HepG2 (cell line): ENCODE results near the gene ABCD4. TPM values are rescaled to one million over a fixed set of nuclear protein-coding genes. Genes with fewer than 3 reads are reported as not detected.

Experiments used
- ATAC-seq: fragments of 200-7000 bp; cut with Tn5 transposase; 3 replicates; pipeline ENCODE4 v1.9.1; 2020; ENCODE audit warnings: mild to moderate bottlenecking, moderate library complexity
- BruUV-seq: library from RNA; stranded (reverse); fragments of 400-500 nt; replicated peaks from 2 replicates; lab custom pipeline; 2021; lab: Mats Ljungman, UMichigan
- CTCF ChIA-PET: fragments of 300-600 bp; formaldehyde crosslinking; extraction: SDS; loops from one replicate; lab custom pipeline; 2021; ENCODE audit warnings: low total read pairs, inconsistent platforms, low intra/inter-chr PET ratio; lab: Yijun Ruan, JAX
- POLR2A ChIA-PET: fragments of 350-600 bp; sonication (Branson Sonifier 250); formaldehyde crosslinking; loops from one replicate; lab custom pipeline; 2020; ENCODE audit warnings: antibody characterized with exemption, inconsistent platforms; lab: Yijun Ruan, JAX
- DNase-seq: peaks from one replicate; pipeline ENCODE4 v3.0.0-alpha.2; 2015; ENCODE audit warnings: low spot score
- FAIRE-seq: peaks from 3 replicates; lab custom pipeline; 2011; peaks lifted over from hg19 to GRCh38; lab: Jason Lieb, UNC
- H2AFZ ChIP-seq: one replicate; pipeline ENCODE4 v1.6.1; 2011; ENCODE audit warnings: low read length, inconsistent platforms
- H3K27ac ChIP-seq: fragments of 300-600 bp; 3 replicates; pipeline ENCODE4 v1.8.0; 2011; ENCODE audit warnings: mixed run types, mild to moderate bottlenecking, mixed read lengths, low read length, inconsistent platforms; ENCODE audit not compliant: insufficient read depth; ENCODE audit errors: extremely low read length
- H3K27me3 ChIP-seq, 2 experiments: fragments of 200-600 bp in 1 of 2; 2 replicates in 1 of 2; 3 replicates in 1 of 2; pipeline versions ENCODE4 v1.6.0 to v1.8.0; 2011; ENCODE audit warnings: low read length in 2 of 2, mild to moderate bottlenecking in 2 of 2, moderate library complexity in 2 of 2, inconsistent platforms in 1 of 2; ENCODE audit not compliant: insufficient read depth in 2 of 2, control insufficient read depth in 1 of 2
- H3K36me3 ChIP-seq, 2 experiments: fragments of 200-600 bp in 1 of 2; replicated peaks in 1 of 2; 2 replicates in 1 of 2; 3 replicates in 1 of 2; pipeline versions ENCODE4 v1.5.1 to v1.8.0; 2011; ENCODE audit warnings: low read length in 2 of 2, inconsistent platforms in 1 of 2; ENCODE audit not compliant: insufficient read depth in 2 of 2, control insufficient read depth in 1 of 2
- H3K4me1 ChIP-seq: 2 replicates; pipeline ENCODE4 v1.5.1; 2012; ENCODE audit warnings: low read length, inconsistent platforms; ENCODE audit not compliant: insufficient read depth
- H3K4me2 ChIP-seq: 2 replicates; pipeline ENCODE4 v1.6.0; 2011; ENCODE audit warnings: low read depth, low read length, inconsistent platforms
- H3K4me3 ChIP-seq, 3 experiments: fragments of 200-600 bp in 1 of 3; sonication (generic), shearing (Covaris generic) in 1 of 3; replicated peaks in 1 of 3; 2 replicates each; pipeline ENCODE4 v1.5.1; 2011 to 2016; ENCODE audit warnings: low read length in 3 of 3, inconsistent platforms in 2 of 3, low read depth in 2 of 3, mild to moderate bottlenecking in 2 of 3, control low read depth in 1 of 3, mixed read lengths in 1 of 3; ENCODE audit not compliant: insufficient read depth in 1 of 3
- H3K79me2 ChIP-seq: one replicate; pipeline ENCODE4 v1.6.1; 2011; ENCODE audit warnings: low read length, inconsistent platforms; ENCODE audit not compliant: insufficient read depth
- H3K9ac ChIP-seq: 2 replicates; pipeline ENCODE4 v1.6.0; 2011; ENCODE audit warnings: mild to moderate bottlenecking, low read depth, low read length, inconsistent platforms; ENCODE audit not compliant: insufficient read depth
- H3K9me3 ChIP-seq: 2 replicates; pipeline ENCODE4 v1.5.1; 2012; ENCODE audit warnings: mild to moderate bottlenecking, low read length
- H4K20me1 ChIP-seq: 2 replicates; pipeline ENCODE4 v1.6.0; 2011; ENCODE audit warnings: inconsistent platforms, mild to moderate bottlenecking, low read length, moderate library complexity; ENCODE audit not compliant: insufficient read depth
- CBX2 ChIP-seq, 2 experiments: fragments of 200-600 bp in 1 of 2; sonication (generic); formaldehyde crosslinking in 1 of 2; IDR thresholded peaks; 2 replicates each; pipeline versions ENCODE4 v1.7.0 to v1.8.1; 2018 to 2022; ENCODE audit warnings: low read depth in 2 of 2, low read length in 1 of 2, mild to moderate bottlenecking in 1 of 2, missing genetic modification reagents in 1 of 2
- KDM5B ChIP-seq: sonication (generic); formaldehyde crosslinking; IDR thresholded peaks from 2 replicates; pipeline ENCODE4 v1.4.0; 2020; ENCODE audit warnings: missing genetic modification reagents, mild to moderate bottlenecking, borderline replicate concordance
- TP53 ChIP-seq: sonication (generic); formaldehyde crosslinking; conservative IDR thresholded peaks from 2 replicates; pipeline ENCODE4 v1.4.0; 2020; ENCODE audit warnings: missing genetic modification reagents
- ZBTB42 ChIP-seq: sonication (generic); formaldehyde crosslinking; IDR thresholded peaks from 2 replicates; pipeline ENCODE4 v1.5.0; 2020; ENCODE audit warnings: mild to moderate bottlenecking, missing genetic modification reagents
- ZFP90 ChIP-seq: sonication (generic); formaldehyde crosslinking; IDR thresholded peaks from 2 replicates; pipeline ENCODE4 v1.8.0; 2022; ENCODE audit warnings: missing genetic modification reagents, mild to moderate bottlenecking, inconsistent platforms, borderline replicate concordance
- ZNF256 ChIP-seq: sonication (generic); formaldehyde crosslinking; conservative IDR thresholded peaks from 2 replicates; pipeline ENCODE4 v1.4.0; 2020; ENCODE audit warnings: missing genetic modification reagents
- ZNF879 ChIP-seq: sonication (generic); formaldehyde crosslinking; IDR thresholded peaks from 2 replicates; pipeline ENCODE4 v1.8.1; 2023; ENCODE audit warnings: missing genetic modification reagents
- WGBS: methylation state at CpG from one replicate; pipeline ENCODE4 v1.1.6; 2017; ENCODE audit warnings: low lambda C conversion rate; 5-methylcytosine and 5-hydroxymethylcytosine counted together
- in situ Hi-C: cut with HindIII; loops from 2 replicates; pipeline ENCODE4 v1.10.0; 2017; ENCODE audit warnings: low pct_unique_long_range_greater_than_20kb; ENCODE audit not compliant: extremely low pct_ligation_motif_present
- intact Hi-C: fragments of 100-400 bp; cut with micrococcal nuclease; formaldehyde crosslinking; loops from one replicate; pipeline ENCODE4 v1.10.0; 2022; ENCODE audit not compliant: unreplicated experiment
- polyA plus RNA-seq, 8 experiments: library from polyadenylated mRNA; depleted of rRNA in 3 of 8; stranded (reverse) in 7 of 8; unstranded in 1 of 8; fragments of >200 nt; fragmentation: Illumina TruSeq in 4 of 8; extraction: Trizol in 4 of 8; gene quantifications; 2 replicates each; pipeline versions ENCODE4 v1.2.1 to v1.2.3, GENCODE V29; 2011 to 2016; ENCODE audit warnings: low read depth in 4 of 8, missing spikeins in 1 of 8, mixed read lengths in 1 of 8; ENCODE audit not compliant: insufficient read depth in 1 of 8
- total RNA-seq, 5 experiments: library from RNA; depleted of rRNA; stranded (reverse); fragments of >200 nt; fragmentation: Illumina TruSeq; extraction: Trizol; gene quantifications; 2 replicates each; pipeline ENCODE4 v1.2.3, GENCODE V29; 2016; ENCODE audit warnings: low read depth in 1 of 5
- TF ChIP-seq, protein P1 (sequence below): IDR thresholded peaks from 2 replicates; pipeline ENCODE4 v1.6.1; 2016
- TF ChIP-seq, protein P2 (sequence below): sonication (generic); formaldehyde crosslinking; IDR thresholded peaks from 2 replicates; pipeline ENCODE4 v1.5.0; 2020; ENCODE audit warnings: mild to moderate bottlenecking, missing genetic modification reagents

The ABCD4 gene
- total and polyA plus RNA-seq, 2 of the 13 experiments (the other 11 are each of a cell fraction or from before 2014, with no cell fraction given) = 47.5 to 50.5 TPM

DNA sequence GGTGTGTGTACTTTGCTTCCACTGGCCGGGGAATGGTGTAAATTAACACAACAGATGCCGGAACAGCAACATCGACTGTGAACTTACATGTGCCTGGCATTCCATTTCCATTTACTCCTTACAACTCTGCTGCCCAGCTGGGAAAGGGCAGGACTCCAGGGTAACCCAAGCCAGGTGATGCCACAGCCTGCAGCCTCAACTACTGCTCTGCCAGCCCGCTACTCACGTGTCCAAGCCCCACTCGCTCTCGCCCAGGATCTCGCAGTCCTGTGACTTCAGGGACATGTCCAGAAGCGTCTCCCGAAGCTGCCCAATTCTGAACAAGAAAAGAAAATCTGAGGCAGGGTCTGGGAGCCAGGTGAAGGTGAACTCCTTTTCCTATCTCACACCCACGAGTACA is 10.7 kb downstream of the ABCD4 start:
- POLR2A ChIA-PET = no interaction called here
- Histone ChIP-seq H3K9ac (no peak overlapping the region), H3K9me3 (no peaks in the 10 kb centered on the region), H3K27me3 (no peaks in the 10 kb centered on the region), H4K20me1 (peaks cover 8% of the 10 kb centered on the region), H3K4me2 (no peak overlapping the region), H3K4me3 (no peak overlapping the region), H3K79me2 (peaks cover 18% of the 10 kb centered on the region), H2AFZ (no peak overlapping the region), H3K27ac (no peak overlapping the region), H3K36me3 (peaks cover 38 to 79% of the 10 kb centered on the region in 2 experiments), H3K4me1 (peaks cover 28% of the 10 kb centered on the region)
- TF ChIP-seq ZNF256 = no peak
- no peak for TF ChIP-seq CBX2 (IDR thresholded peaks at IDR 0.05; ENCODE audit: low read depth, low read length)
- no peak for TF ChIP-seq CBX2 (CRISPR knock-in tag; IDR thresholded peaks at IDR 0.05; ENCODE audit: low read depth)
- TF ChIP-seq, protein P1, sequence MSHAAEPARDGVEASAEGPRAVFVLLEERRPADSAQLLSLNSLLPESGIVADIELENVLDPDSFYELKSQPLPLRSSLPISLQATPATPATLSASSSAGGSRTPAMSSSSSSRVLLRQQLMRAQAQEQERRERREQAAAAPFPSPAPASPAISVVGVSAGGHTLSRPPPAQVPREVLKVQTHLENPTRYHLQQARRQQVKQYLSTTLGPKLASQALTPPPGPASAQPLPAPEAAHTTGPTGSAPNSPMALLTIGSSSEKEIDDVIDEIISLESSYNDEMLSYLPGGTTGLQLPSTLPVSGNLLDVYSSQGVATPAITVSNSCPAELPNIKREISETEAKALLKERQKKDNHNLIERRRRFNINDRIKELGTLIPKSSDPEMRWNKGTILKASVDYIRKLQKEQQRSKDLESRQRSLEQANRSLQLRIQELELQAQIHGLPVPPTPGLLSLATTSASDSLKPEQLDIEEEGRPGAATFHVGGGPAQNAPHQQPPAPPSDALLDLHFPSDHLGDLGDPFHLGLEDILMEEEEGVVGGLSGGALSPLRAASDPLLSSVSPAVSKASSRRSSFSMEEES (CRISPR knock-in tag) = no peak
- TF ChIP-seq ZBTB42 = no peak
- TF ChIP-seq ZFP90 (CRISPR knock-in tag) = no peak
- TF ChIP-seq, protein P2, sequence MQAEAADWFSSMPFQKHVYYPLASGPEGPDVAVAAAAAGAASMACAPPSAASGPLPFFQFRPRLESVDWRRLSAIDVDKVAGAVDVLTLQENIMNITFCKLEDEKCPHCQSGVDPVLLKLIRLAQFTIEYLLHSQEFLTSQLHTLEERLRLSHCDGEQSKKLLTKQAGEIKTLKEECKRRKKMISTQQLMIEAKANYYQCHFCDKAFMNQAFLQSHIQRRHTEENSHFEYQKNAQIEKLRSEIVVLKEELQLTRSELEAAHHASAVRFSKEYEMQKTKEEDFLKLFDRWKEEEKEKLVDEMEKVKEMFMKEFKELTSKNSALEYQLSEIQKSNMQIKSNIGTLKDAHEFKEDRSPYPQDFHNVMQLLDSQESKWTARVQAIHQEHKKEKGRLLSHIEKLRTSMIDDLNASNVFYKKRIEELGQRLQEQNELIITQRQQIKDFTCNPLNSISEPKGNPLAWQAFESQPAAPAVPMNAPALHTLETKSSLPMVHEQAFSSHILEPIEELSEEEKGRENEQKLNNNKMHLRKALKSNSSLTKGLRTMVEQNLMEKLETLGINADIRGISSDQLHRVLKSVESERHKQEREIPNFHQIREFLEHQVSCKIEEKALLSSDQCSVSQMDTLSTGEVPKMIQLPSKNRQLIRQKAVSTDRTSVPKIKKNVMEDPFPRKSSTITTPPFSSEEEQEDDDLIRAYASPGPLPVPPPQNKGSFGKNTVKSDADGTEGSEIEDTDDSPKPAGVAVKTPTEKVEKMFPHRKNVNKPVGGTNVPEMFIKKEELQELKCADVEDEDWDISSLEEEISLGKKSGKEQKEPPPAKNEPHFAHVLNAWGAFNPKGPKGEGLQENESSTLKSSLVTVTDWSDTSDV = no peak
- TF ChIP-seq ZNF879 = no peak
- TF ChIP-seq TP53 (CRISPR knock-in tag) = no peak
- TF ChIP-seq KDM5B = no peak
- 98% methylated on average over 11 of the region's 11 CpGs for WGBS
- ATAC-seq (no peak), DNase-seq (no peak), FAIRE-seq (no peak)
- intact Hi-C loops = no loop called here
- BruUV-seq = no TSS peak
- CTCF ChIA-PET = no interaction called here
- in situ Hi-C loops = no loop called here
